Ovary (tissue), 9 donors: ENCODE measurements around the gene PPP1R36. TPM values are rescaled to one million over a fixed set of nuclear protein-coding genes. Genes with fewer than 3 reads are reported as not detected.
"Not testable (repeated sequence)": the region's sequence is repeated elsewhere in the genome, so short reads cannot be mapped to it uniquely, and the experiment has no call there.

Experiments
- DNase-seq, 5 donors: peaks; one replicate each; pipeline ENCODE4 v3.0.0-alpha.2; 2019 to 2020
- H3K27ac ChIP-seq, 2 donors: fragments of 200-600 bp; one replicate each; pipeline versions ENCODE4 v1.5.1 to v1.8.0; 2019 to 2022
- H3K27me3 ChIP-seq: fragments of 200-600 bp; one replicate; pipeline ENCODE4 v1.8.0; 2022
- H3K36me3 ChIP-seq: fragments of 200-600 bp; sonication (generic); one replicate; pipeline ENCODE4 v1.5.1; 2019
- H3K4me1 ChIP-seq: one replicate; pipeline ENCODE4 v1.8.1; 2013; ENCODE audit warnings: mild to moderate bottlenecking, moderate library complexity; ENCODE audit not compliant: insufficient read depth
- H3K4me3 ChIP-seq: fragments of 200-600 bp; sonication (generic); one replicate; pipeline ENCODE4 v1.5.1; 2017
- H3K9me3 ChIP-seq, 2 donors: fragments of 200-600 bp in 1 of 2; sonication (generic) in 1 of 2; one replicate each; pipeline versions ENCODE4 v1.5.1 to v1.8.1; 2013 to 2019; ENCODE audit warnings: mild to moderate bottlenecking in 1 of 2, moderate library complexity in 1 of 2
- CTCF ChIP-seq, 3 donors: fragments of 450-650 bp in 2 of 3; fragments of 200-600 bp in 1 of 3; IDR thresholded peaks; one replicate each; pipeline versions ENCODE4 v1.5.1 to v1.8.0; 2016 to 2022; ENCODE audit warnings: antibody characterized with exemption in 3 of 3, mild to moderate bottlenecking in 1 of 3
- EP300 ChIP-seq: sonication (generic); formaldehyde crosslinking; IDR thresholded peaks from one replicate; pipeline ENCODE4 v1.6.1; 2017; ENCODE audit warnings: antibody characterized with exemption
- POLR2A ChIP-seq: fragments of 450-650 bp; IDR thresholded peaks from one replicate; pipeline ENCODE4 v1.6.1; 2017; ENCODE audit warnings: antibody characterized with exemption, mild to moderate bottlenecking, moderate library complexity
- WGBS, 3 donors: extraction: QIAGEN DNeasy Blood & Tissue Kit in 1 of 3; methylation state at CpG; one replicate each; pipeline versions ENCODE4 v1.1.5 to v1.1.7; 2013 to 2017; 5-methylcytosine and 5-hydroxymethylcytosine counted together
- intact Hi-C, 4 donors: fragments of 100-400 bp; cut with DNase I; formaldehyde crosslinking; loops; one replicate each; pipeline versions ENCODE4 v1.11.0 to v1.15.1; 2022 to 2023
- polyA plus RNA-seq, 2 donors: library from polyadenylated mRNA; stranded (reverse); fragments of 200-250 nt in 1 of 2; fragments of 350-450 nt in 1 of 2; fragmentation: Illumina TruSeq in 1 of 2; extraction: RNeasy Lipid Tissue Mini Kit (QIAGEN cat#74804) in 1 of 2; gene quantifications; one replicate each; pipeline ENCODE4 v1.2.3, GENCODE V29; 2013 to 2014
- total RNA-seq, 7 donors: library from RNA; depleted of rRNA in 2 of 7; stranded (reverse); fragments of >200 nt in 2 of 7; fragmentation: NEBNext Ultra II Directional in 3 of 7; extraction: Animal tissue kit (Norgen Biotek cat#: 25700) in 3 of 7; gene quantifications; one replicate each; pipeline versions ENCODE4 v1.1.0 to v1.2.4, GENCODE V29; 2016 to 2023
- donor health status: DM: no; HTN: no; CAD: no; lungs with moderate emphysema.
- donor health status: DM: no; HTN: no; CAD: no.
- donor health status: Bipolar disorder and iron deficiency.
- donor health status: DM: yes; HTN: yes; CAD: no.
- donor health status: DM: no; HTN: no; CAD: no.
- donor health status: DM: yes; HTN: yes; CAD: no.

Gene PPP1R36
- total and polyA plus RNA-seq, 9 donors = 0.24 to 6.7 (median 0.48) TPM; not detected in 2

- WGBS, 3 donors = 82 to 88% (median 82%) methylated on average over 1 of the region's 1 CpG
- Histone ChIP-seq H3K27ac (no peak overlapping the region), H3K36me3 (no peaks in the 10 kb centered on the region), H3K27me3 (no peaks in the 10 kb centered on the region), H3K4me1 (no peaks in the 10 kb centered on the region), H3K9me3 (no peaks in the 10 kb centered on the region), H3K4me3 (no peak overlapping the region)
- DNase-seq = no peak
- TF ChIP-seq POLR2A = no peak
- TF ChIP-seq CTCF (IDR thresholded peaks at IDR 0.05) = no peak
- TF ChIP-seq EP300 = no peak
- intact Hi-C loops = loop anchor here in 1 of 4 donors (10.0 kb wide), 1 partner anchor 118 kb away; no protein-coding TSS in a partner anchor
Measured at GRCh38 chr14:64516969-64517368, 32.8 kb upstream of the PPP1R36 start.

GRCh38 chr14:64517667-64518066 is 32.1 kb upstream of the PPP1R36 start:
- not testable (repeated sequence) for H3K36me3 ChIP-seq, H3K4me1 ChIP-seq, H3K27me3 ChIP-seq, H3K4me3 ChIP-seq, H3K27ac ChIP-seq, DNase-seq, H3K9me3 ChIP-seq
- intact Hi-C loops = loop anchor here in 1 of 4 donors (10.0 kb wide), 1 partner anchor 117 kb away; no protein-coding TSS in a partner anchor
- 73 to 97% (median 94%) methylated on average over 6 of the region's 6 CpGs for WGBS, 3 donors

GRCh38 chr14:64518229-64518628 is 31.5 kb upstream of the PPP1R36 start:
- no peak for DNase-seq
- Histone ChIP-seq H3K27ac (no peak overlapping the region), H3K4me3 (no peak overlapping the region), H3K9me3 (no peaks in the 10 kb centered on the region), H3K27me3 (no peaks in the 10 kb centered on the region), H3K36me3 (no peaks in the 10 kb centered on the region), H3K4me1 (no peaks in the 10 kb centered on the region)
- 58 to 88% (median 86%) methylated on average over 4 of the region's 4 CpGs for WGBS, 3 donors
- TF ChIP-seq POLR2A = no peak
- no peak for TF ChIP-seq CTCF (IDR thresholded peaks at IDR 0.05)
- no peak for TF ChIP-seq EP300
- intact Hi-C loops = loop anchor here in 1 of 4 donors (10.0 kb wide), 1 partner anchor 117 kb away; no protein-coding TSS in a partner anchor

- intact Hi-C loops = no loop called here
- 92 to 96% (median 96%) methylated on average over 4 of the region's 4 CpGs for WGBS, 3 donors
- no peaks in the 10 kb centered on the region for H3K4me1 ChIP-seq
- no peak for DNase-seq
- H3K9me3 ChIP-seq = no peaks in the 10 kb centered on the region
- no peaks in the 10 kb centered on the region for H3K36me3 ChIP-seq
- TF ChIP-seq CTCF (IDR thresholded peaks at IDR 0.05) (no peak), POLR2A (no peak), EP300 (no peak)
- H3K27me3 ChIP-seq = no peaks in the 10 kb centered on the region
- no peak overlapping the region for H3K4me3 ChIP-seq
- H3K27ac ChIP-seq = no peak overlapping the region
Measured at GRCh38 chr14:64520699-64521098, 29.1 kb upstream of the PPP1R36 start.

- intact Hi-C loops = no loop called here
- H3K27ac ChIP-seq = no peak overlapping the region
- no peaks in the 10 kb centered on the region for H3K9me3 ChIP-seq
- DNase-seq = no peak
- no peaks in the 10 kb centered on the region for H3K36me3 ChIP-seq
- WGBS, 3 donors = 86 to 91% (median 87%) methylated on average over 9 of the region's 9 CpGs
- no peaks in the 10 kb centered on the region for H3K4me1 ChIP-seq
- H3K4me3 ChIP-seq = no peak overlapping the region
- TF ChIP-seq EP300 (no peak), POLR2A (no peak), CTCF (IDR thresholded peaks at IDR 0.05) (no peak)
- no peaks in the 10 kb centered on the region for H3K27me3 ChIP-seq
Measured at GRCh38 chr14:64522591-64523355, 27.0 kb upstream of the PPP1R36 start.
